Activated CD4-positive, alpha-beta T cell treated with anti-CD3 and anti-CD28 coated beads, Interleukin-2, amount 10 ng/mL, durations not matched to agents 24 days and 14 days (primary cell): ENCODE results near the gene HOXD3. TPM values are rescaled to one million over a fixed set of nuclear protein-coding genes. Genes with fewer than 3 reads are reported as not detected.

Experiments
- DNase-seq: peaks from one replicate; pipeline ENCODE4 v3.0.0; 2022
- H3K27ac Mint-ChIP-seq: one replicate; pipeline ENCODE4 v1.8.0; 2022; ENCODE audit warnings: mild to moderate bottlenecking, mixed read lengths
- H3K27me3 Mint-ChIP-seq: one replicate; pipeline ENCODE4 v1.8.0; 2022; ENCODE audit warnings: mixed read lengths
- H3K36me3 Mint-ChIP-seq: one replicate; pipeline ENCODE4 v1.8.0; 2022; ENCODE audit warnings: low read depth, mild to moderate bottlenecking, mixed read lengths
- H3K4me1 Mint-ChIP-seq: one replicate; pipeline ENCODE4 v1.8.0; 2021; ENCODE audit warnings: mixed read lengths
- H3K4me3 Mint-ChIP-seq: one replicate; pipeline ENCODE4 v1.8.0; 2022; ENCODE audit warnings: mild to moderate bottlenecking, moderate library complexity, mixed read lengths
- H3K9me3 Mint-ChIP-seq: one replicate; pipeline ENCODE4 v1.8.0; 2021; ENCODE audit warnings: mixed read lengths
- intact Hi-C: fragments of 100-400 bp; cut with micrococcal nuclease; formaldehyde crosslinking; loops from one replicate; pipeline ENCODE4 v1.15.1; 2023
- total RNA-seq: library from RNA; stranded (reverse); gene quantifications from 2 replicates; pipeline ENCODE4 v1.2.3, GENCODE V29; 2022

The HOXD3 gene
- total RNA-seq, 1 donor from 2014 or later, result not detected

GRCh38 chr2:176132205-176133171 is 24.6 kb upstream of the HOXD3 start:
- Mint-ChIP-seq H3K27me3 (peaks cover 81% of the 10 kb centered on the region), H3K4me3 (peak overlapping the region; percentile 68), H3K36me3 (peaks cover 5% of the 10 kb centered on the region), H3K9me3 (no peaks in the 10 kb centered on the region), H3K27ac (peak overlapping the region; percentile 21), H3K4me1 (peaks cover 11% of the 10 kb centered on the region)
- intact Hi-C loops, result loop anchor here (5.0 to 10.0 kb wide), 2 partner anchors 45 to 1798 kb away; partner anchors contain the start of gene SP9
- peak; percentile 70 for DNase-seq

DNA sequence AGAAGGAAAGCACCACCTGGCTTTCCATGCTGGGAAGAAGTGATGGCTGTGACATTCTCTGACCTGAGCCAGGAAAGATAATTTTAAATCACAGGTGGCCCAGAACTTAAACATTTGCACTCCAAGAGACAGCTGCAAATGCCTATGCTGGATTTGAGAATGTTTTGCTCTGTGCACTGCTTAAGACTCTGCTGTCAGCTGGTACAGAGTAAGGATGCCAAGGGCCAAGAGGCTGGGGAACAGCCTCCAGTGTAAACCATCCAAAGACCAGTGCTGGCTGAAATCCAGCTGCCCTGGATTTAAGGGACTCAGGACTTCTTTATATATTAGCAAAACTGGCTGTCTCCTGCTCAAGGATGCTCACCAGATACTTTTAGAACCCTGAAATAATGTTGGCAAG is 23.7 kb upstream of the HOXD3 start:
- no peak for DNase-seq
- Mint-ChIP-seq H3K4me3 (no peak overlapping the region), H3K27ac (no peak overlapping the region), H3K36me3 (peaks cover 5% of the 10 kb centered on the region), H3K27me3 (peaks cover 81% of the 10 kb centered on the region), H3K9me3 (no peaks in the 10 kb centered on the region), H3K4me1 (peaks cover 9% of the 10 kb centered on the region)
- intact Hi-C loops, result loop anchor here (5.0 to 10.0 kb wide), 2 partner anchors 44 to 1799 kb away; partner anchors contain the start of gene SP9

- intact Hi-C loops, result loop anchor here (5.0 to 10.0 kb wide), 2 partner anchors 43 to 1799 kb away; partner anchors contain the start of gene SP9
- DNase-seq, result no peak
- Mint-ChIP-seq H3K27ac (no peak overlapping the region), H3K4me3 (no peak overlapping the region), H3K9me3 (no peaks in the 10 kb centered on the region), H3K27me3 (peaks cover 81% of the 10 kb centered on the region), H3K4me1 (peaks cover 7% of the 10 kb centered on the region), H3K36me3 (peaks cover 5% of the 10 kb centered on the region)
Measured at GRCh38 chr2:176134035-176134434, 23.1 kb upstream of the HOXD3 start.

DNA sequence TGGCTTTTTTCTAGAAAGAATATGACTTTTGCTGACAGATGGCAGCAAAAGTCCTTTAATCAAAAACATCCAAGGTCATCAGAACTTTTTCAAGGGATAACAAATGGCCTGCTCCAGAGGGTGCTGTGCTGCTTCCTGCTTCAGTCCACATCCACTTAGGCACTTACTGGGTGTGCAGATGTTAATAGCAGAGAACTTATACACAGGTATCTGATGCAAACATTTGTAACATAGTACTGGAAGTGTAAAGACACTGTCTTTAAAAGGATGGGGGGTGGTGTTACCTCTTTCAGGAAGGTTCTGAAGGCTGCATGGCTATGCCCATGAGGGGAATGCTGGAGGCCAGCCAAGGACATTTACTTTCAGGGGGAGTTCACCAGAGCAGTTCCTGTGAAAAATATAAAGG is 22.1 kb upstream of the HOXD3 start:
- DNase-seq, result no peak
- Mint-ChIP-seq H3K27ac (no peak overlapping the region), H3K27me3 (peaks cover 86% of the 10 kb centered on the region), H3K9me3 (no peaks in the 10 kb centered on the region), H3K4me1 (peaks cover 7% of the 10 kb centered on the region), H3K36me3 (peaks cover 5% of the 10 kb centered on the region), H3K4me3 (no peak overlapping the region)
- intact Hi-C loops, result loop anchor here (10.0 kb wide), 1 partner anchor 1800 kb away; the partner anchor contains the start of gene SP9

DNA sequence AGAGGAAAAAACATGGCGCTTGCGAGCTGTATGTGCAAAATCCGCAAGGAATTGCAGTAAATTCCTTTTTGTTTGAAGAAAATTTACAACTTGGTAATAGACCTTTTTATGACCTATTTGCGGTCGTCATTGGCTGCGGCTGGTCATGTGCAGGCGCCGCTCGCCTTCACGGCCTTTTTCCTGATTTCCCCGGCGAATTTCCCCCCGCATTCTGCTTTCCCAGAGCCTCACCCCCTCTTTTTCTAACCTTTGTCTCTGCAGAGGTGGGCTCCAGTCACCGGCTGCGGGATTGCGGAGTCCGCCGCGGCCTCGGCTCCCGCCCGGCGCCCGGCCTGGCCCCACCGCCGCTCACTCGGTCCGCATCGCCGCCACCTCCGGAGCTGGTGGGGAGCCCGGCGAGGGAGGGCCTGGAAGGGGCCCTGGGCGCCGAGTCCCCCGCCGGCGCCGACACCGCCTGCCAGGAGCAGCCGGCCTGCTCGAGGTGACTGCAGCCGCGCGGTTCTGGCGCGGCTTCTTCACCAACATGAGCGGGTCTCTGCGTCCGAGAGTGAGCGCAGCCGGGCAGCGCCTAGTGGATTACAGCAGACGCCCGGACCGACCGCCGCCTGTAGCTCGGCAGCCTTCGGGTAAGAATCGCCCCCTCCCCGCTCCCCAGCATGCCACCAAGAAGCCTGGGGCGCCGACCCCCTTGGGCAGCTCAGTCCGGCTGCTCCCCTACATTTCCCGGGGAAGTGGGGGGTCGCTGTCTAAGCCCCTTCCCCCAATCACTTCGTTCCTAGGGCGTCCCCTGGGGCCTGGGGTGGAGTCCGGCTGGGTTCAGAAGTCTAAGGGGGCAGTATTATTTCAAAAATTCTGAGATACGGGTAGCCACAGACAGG is 20.5 kb upstream of the HOXD3 start:
- Mint-ChIP-seq H3K4me1 (peaks cover 9% of the 10 kb centered on the region), H3K36me3 (no peaks in the 10 kb centered on the region), H3K27me3 (peaks cover 85% of the 10 kb centered on the region), H3K4me3 (no peak overlapping the region), H3K27ac (no peak overlapping the region), H3K9me3 (no peaks in the 10 kb centered on the region)
- intact Hi-C loops, result loop anchor here (10.0 kb wide), 1 partner anchor 1802 kb away; the partner anchor contains the start of gene SP9
- DNase-seq, result no peak

GRCh38 chr2:176137252-176137580 is 19.9 kb upstream of the HOXD3 start:
- DNase-seq, result no peak
- Mint-ChIP-seq H3K27me3 (peaks cover 86% of the 10 kb centered on the region), H3K4me3 (no peak overlapping the region), H3K9me3 (no peaks in the 10 kb centered on the region), H3K4me1 (peaks cover 9% of the 10 kb centered on the region), H3K27ac (no peak overlapping the region), H3K36me3 (no peaks in the 10 kb centered on the region)
- intact Hi-C loops, result loop anchor here (10.0 kb wide), 1 partner anchor 1802 kb away; the partner anchor contains the start of gene SP9

DNA sequence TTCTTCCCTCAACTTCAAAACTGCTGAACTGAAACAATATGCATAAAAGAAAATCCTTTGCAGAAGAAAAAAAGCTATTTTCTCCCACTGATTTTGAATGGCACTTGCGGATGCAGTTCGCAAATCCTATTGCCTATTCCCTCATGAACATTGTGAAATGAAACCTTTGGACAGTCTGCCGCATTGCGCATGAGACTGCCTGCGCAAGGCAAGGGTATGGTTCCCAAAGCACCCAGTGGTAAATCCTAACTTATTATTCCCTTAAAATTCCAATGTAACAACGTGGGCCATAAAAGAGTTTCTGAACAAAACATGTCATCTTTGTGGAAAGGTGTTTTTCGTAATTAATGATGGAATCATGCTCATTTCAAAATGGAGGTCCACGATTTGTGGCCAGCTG is 19.2 kb upstream of the HOXD3 start:
- Mint-ChIP-seq H3K27me3 (peaks cover 81% of the 10 kb centered on the region), H3K4me1 (peaks cover 5% of the 10 kb centered on the region), H3K36me3 (no peaks in the 10 kb centered on the region), H3K4me3 (no peak overlapping the region), H3K9me3 (no peaks in the 10 kb centered on the region), H3K27ac (no peak overlapping the region)
- intact Hi-C loops, result loop anchor here (2.0 to 10.0 kb wide), 2 partner anchors 19 to 1803 kb away; partner anchors contain the start of genes HOXD3 and SP9
- DNase-seq, result no peak

- intact Hi-C loops, result loop anchor here (2.0 to 10.0 kb wide), 2 partner anchors 18 to 1804 kb away; partner anchors contain the start of genes HOXD3 and SP9
- Mint-ChIP-seq H3K9me3 (no peaks in the 10 kb centered on the region), H3K4me1 (peaks cover 5% of the 10 kb centered on the region), H3K4me3 (no peak overlapping the region), H3K27ac (peak overlapping the region; percentile 53), H3K27me3 (peaks cover 78% of the 10 kb centered on the region), H3K36me3 (no peaks in the 10 kb centered on the region)
- DNase-seq, result no peak
Measured at GRCh38 chr2:176138526-176138922, 18.6 kb upstream of the HOXD3 start.

GRCh38 chr2:176138923-176139660 is 18.0 kb upstream of the HOXD3 start:
- H3K9me3 Mint-ChIP-seq, result no peaks in the 10 kb centered on the region
- no peak for DNase-seq
- no peaks in the 10 kb centered on the region for H3K36me3 Mint-ChIP-seq
- intact Hi-C loops, result loop anchor here (2.0 to 10.0 kb wide), 2 partner anchors 18 to 1804 kb away; partner anchors contain the start of genes HOXD3 and SP9
- no peak overlapping the region for H3K27ac Mint-ChIP-seq
- no peak overlapping the region for H3K4me3 Mint-ChIP-seq
- H3K4me1 Mint-ChIP-seq, result peaks cover 5% of the 10 kb centered on the region
- peaks cover 77% of the 10 kb centered on the region for H3K27me3 Mint-ChIP-seq

GRCh38 chr2:176139661-176140512 is 17.2 kb upstream of the HOXD3 start:
- H3K9me3 Mint-ChIP-seq, result no peaks in the 10 kb centered on the region
- intact Hi-C loops, result loop anchor here (1.0 to 10.0 kb wide), 8 partner anchors 17 to 1805 kb away; partner anchors contain the start of genes HOXD3 and SP9
- peaks cover 5% of the 10 kb centered on the region for H3K4me1 Mint-ChIP-seq
- H3K27me3 Mint-ChIP-seq, result peaks cover 73% of the 10 kb centered on the region
- H3K27ac Mint-ChIP-seq, result no peak overlapping the region
- no peaks in the 10 kb centered on the region for H3K36me3 Mint-ChIP-seq
- no peak for DNase-seq
- no peak overlapping the region for H3K4me3 Mint-ChIP-seq

DNA sequence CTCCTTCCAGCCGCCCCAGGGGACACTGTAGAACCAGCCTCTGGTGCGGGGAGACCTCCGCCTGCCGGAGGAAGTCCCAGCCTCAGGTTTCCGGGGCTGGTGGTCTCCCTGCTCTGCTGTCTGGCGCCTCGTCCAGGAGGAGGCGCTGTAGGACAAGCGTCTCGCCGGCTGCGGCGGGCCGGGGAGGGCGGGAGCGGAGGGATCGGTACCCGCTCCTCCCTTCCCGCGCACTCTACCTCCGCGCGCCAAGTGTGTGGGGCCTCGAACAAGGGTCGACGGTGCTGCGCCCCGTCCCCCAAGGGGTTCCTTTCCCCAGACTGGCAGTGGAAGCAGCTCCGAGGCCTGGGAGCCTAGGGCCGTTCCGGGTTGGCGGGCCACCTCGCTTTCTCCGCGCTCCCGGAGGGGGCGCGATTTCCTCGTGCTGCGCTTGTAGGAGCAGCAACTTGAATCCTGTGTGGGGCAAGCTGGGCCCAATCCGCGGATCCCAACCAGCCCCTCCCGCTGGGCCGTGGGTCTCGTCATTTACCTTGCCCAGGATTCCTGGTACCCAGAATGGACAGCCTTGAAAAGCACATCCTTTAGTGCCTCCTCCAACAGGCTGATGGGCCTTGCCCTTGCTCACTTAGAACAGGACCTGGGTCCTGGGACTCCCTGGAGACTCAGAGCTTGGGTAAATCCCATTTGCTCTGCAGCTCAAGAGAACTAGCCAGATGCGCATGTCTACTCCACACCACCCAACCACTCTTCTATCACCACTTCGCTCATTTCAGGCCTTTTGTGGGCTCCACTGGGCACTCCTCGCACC is 16.4 kb upstream of the HOXD3 start:
- peak; percentile 92 for DNase-seq
- Mint-ChIP-seq H3K27ac (no peak overlapping the region), H3K4me1 (peaks cover 4% of the 10 kb centered on the region), H3K36me3 (no peaks in the 10 kb centered on the region), H3K27me3 (peaks cover 72% of the 10 kb centered on the region), H3K4me3 (peak overlapping the region; percentile 20), H3K9me3 (no peaks in the 10 kb centered on the region)
- intact Hi-C loops, result loop anchor here (1.0 to 10.0 kb wide), 6 partner anchors 315 to 1007 kb away; no protein-coding TSS in a partner anchor
